OCI-LY1 (cell line): ENCODE results near the gene POU2F1.

Experiments used
- H2AFZ ChIP-seq: fragments of 200-600 bp; sonication (generic), shearing (Covaris generic); 2 replicates; pipeline ENCODE4 v1.6.0; 2014; ENCODE audit warnings: antibody characterized with exemption, mild to moderate bottlenecking, low read length
- H3F3A ChIP-seq: fragments of 200-600 bp; sonication (generic), shearing (Covaris generic); 2 replicates; pipeline ENCODE4 v1.6.0; 2014; ENCODE audit warnings: mild to moderate bottlenecking, antibody characterized with exemption, low read length, moderate library complexity; ENCODE audit not compliant: insufficient read depth
- H3K27ac ChIP-seq: fragments of 200-600 bp; sonication (generic); 2 replicates; pipeline ENCODE4 v1.5.1; 2014; ENCODE audit warnings: low read length, mixed run types, mild to moderate bottlenecking, low read depth; ENCODE audit not compliant: poor library complexity, severe bottlenecking
- H3K27me3 ChIP-seq: fragments of 200-600 bp; sonication (generic); 2 replicates; pipeline ENCODE4 v1.6.0; 2014; ENCODE audit warnings: antibody characterized with exemption, mild to moderate bottlenecking, low read length, moderate library complexity; ENCODE audit not compliant: insufficient read depth
- H3K36me3 ChIP-seq: fragments of 200-600 bp; sonication (generic); 2 replicates; pipeline ENCODE4 v1.6.1; 2014; ENCODE audit warnings: mild to moderate bottlenecking, antibody characterized with exemption, low read length, moderate library complexity, mixed read lengths; ENCODE audit not compliant: insufficient read depth
- H3K4me1 ChIP-seq: fragments of 200-600 bp; sonication (generic); 2 replicates; pipeline ENCODE4 v1.5.1; 2014; ENCODE audit warnings: mild to moderate bottlenecking, low read length, moderate library complexity; ENCODE audit not compliant: insufficient read depth, severe bottlenecking
- H3K4me2 ChIP-seq: fragments of 200-600 bp; sonication (generic), shearing (Covaris generic); 2 replicates; pipeline ENCODE4 v1.6.1; 2014; ENCODE audit warnings: low read length
- H3K4me3 ChIP-seq: fragments of 200-600 bp; sonication (generic); 2 replicates; pipeline ENCODE4 v1.5.1; 2014; ENCODE audit warnings: low read length, low read depth, mild to moderate bottlenecking, mixed read lengths; ENCODE audit not compliant: poor library complexity, severe bottlenecking
- H3K79me2 ChIP-seq: fragments of 200-600 bp; shearing (Covaris generic); 2 replicates; pipeline ENCODE4 v1.6.1; 2016; ENCODE audit warnings: mixed run types, low read length, mixed read lengths; ENCODE audit not compliant: insufficient read depth
- H3K9ac ChIP-seq: fragments of 200-600 bp; sonication (generic), shearing (Covaris generic); 2 replicates; pipeline ENCODE4 v1.6.1; 2014; ENCODE audit warnings: mild to moderate bottlenecking, low read length, mixed read lengths
- H3K9me2 ChIP-seq: fragments of 200-600 bp; sonication (generic), shearing (Covaris generic); 2 replicates; pipeline ENCODE4 v1.6.1; 2014; ENCODE audit warnings: low read depth, mild to moderate bottlenecking, low read length, mixed read lengths
- H3K9me3 ChIP-seq: fragments of 200-600 bp; shearing (Covaris generic); 2 replicates; pipeline ENCODE4 v1.6.1; 2014; ENCODE audit warnings: low read length, mixed read lengths
- H4K20me1 ChIP-seq: fragments of 200-600 bp; sonication (generic), shearing (Covaris generic); 2 replicates; pipeline ENCODE4 v1.6.0; 2016; ENCODE audit warnings: mild to moderate bottlenecking, low read length; ENCODE audit not compliant: insufficient read depth
- EZH2 ChIP-seq: fragments of 200-600 bp; sonication (generic), shearing (Covaris generic); IDR thresholded peaks from 2 replicates; pipeline ENCODE4 v1.8.0; 2017; ENCODE audit warnings: borderline replicate concordance, mixed run types, mild to moderate bottlenecking, antibody characterized with exemption, low read length, moderate library complexity, mixed read lengths
- TF ChIP-seq, protein P1 (sequence below): fragments of 200-600 bp; sonication (generic), shearing (Covaris generic); IDR thresholded peaks from 2 replicates; pipeline ENCODE4 v1.5.1; 2017; ENCODE audit warnings: mild to moderate bottlenecking, antibody characterized with exemption, low read length, moderate library complexity, mixed read lengths

Gene POU2F1

DNA sequence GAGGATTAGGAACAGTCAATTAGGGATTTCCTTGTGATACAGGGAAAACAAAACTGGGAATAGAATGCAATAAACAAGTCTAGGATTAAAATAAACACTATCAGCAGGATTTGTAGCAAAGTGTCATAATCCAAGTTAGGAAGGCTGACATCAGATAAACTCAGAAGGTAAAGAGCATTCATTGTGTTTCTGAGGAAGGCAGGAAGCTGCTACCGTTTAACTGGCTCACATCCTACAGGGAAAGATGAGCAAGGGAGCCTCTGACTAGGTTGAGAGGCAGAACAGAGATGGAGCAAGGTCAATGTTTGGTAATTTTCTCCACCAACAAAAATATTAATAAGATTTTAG lies 124.7 kb downstream of the POU2F1 start:
- no peak overlapping the region for H2AFZ ChIP-seq
- peaks cover 33% of the 10 kb centered on the region for H3K4me1 ChIP-seq
- H3K27me3 ChIP-seq: no peaks in the 10 kb centered on the region
- peaks cover 40% of the 10 kb centered on the region for H3K36me3 ChIP-seq
- no peak overlapping the region for H3K4me2 ChIP-seq
- H3K9me2 ChIP-seq: no peaks in the 10 kb centered on the region
- no peaks in the 10 kb centered on the region; the same call in 1 of the 2 replicates for H3F3A ChIP-seq
- TF ChIP-seq, protein P1, sequence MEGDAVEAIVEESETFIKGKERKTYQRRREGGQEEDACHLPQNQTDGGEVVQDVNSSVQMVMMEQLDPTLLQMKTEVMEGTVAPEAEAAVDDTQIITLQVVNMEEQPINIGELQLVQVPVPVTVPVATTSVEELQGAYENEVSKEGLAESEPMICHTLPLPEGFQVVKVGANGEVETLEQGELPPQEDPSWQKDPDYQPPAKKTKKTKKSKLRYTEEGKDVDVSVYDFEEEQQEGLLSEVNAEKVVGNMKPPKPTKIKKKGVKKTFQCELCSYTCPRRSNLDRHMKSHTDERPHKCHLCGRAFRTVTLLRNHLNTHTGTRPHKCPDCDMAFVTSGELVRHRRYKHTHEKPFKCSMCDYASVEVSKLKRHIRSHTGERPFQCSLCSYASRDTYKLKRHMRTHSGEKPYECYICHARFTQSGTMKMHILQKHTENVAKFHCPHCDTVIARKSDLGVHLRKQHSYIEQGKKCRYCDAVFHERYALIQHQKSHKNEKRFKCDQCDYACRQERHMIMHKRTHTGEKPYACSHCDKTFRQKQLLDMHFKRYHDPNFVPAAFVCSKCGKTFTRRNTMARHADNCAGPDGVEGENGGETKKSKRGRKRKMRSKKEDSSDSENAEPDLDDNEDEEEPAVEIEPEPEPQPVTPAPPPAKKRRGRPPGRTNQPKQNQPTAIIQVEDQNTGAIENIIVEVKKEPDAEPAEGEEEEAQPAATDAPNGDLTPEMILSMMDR: no peak
- no peak for TF ChIP-seq EZH2
- H3K9ac ChIP-seq: no peak overlapping the region
- no peaks in the 10 kb centered on the region for H4K20me1 ChIP-seq
- H3K27ac ChIP-seq: no peak overlapping the region
- H3K9me3 ChIP-seq: no peaks in the 10 kb centered on the region
- H3K79me2 ChIP-seq: peaks cover 79% of the 10 kb centered on the region
- no peak overlapping the region for H3K4me3 ChIP-seq

DNA sequence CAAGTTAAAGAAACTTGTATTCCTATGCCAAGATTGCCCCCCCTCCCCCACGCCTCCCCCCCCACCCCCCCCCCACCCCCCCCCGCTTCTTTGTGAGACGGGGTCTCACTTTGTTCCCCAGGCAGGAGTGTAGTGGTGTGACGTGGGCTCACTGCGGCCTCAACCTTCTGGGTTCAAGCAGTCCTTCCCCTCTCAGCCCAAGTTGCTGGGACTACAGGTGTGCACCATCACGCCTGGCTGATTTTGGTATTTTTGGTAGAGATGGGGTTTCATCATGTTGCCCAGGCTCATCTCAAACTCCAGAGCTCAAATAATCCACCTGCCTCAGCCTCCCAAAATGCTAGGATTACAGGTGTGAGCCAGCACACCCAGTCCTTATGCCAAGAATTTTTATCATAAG lies 136.6 kb downstream of the POU2F1 start:
- H3K9ac ChIP-seq: no peak overlapping the region
- H3K4me1 ChIP-seq: peaks cover 54% of the 10 kb centered on the region
- no peak for TF ChIP-seq EZH2
- TF ChIP-seq, protein P1: no peak
- no peaks in the 10 kb centered on the region for H3F3A ChIP-seq
- H3K79me2 ChIP-seq: peaks cover 85% of the 10 kb centered on the region
- H4K20me1 ChIP-seq: no peaks in the 10 kb centered on the region
- H2AFZ ChIP-seq: no peak overlapping the region
- peak overlapping the region; percentile 38 for H3K27ac ChIP-seq
- H3K4me3 ChIP-seq: no peak overlapping the region
- no peaks in the 10 kb centered on the region for H3K9me2 ChIP-seq
- no peaks in the 10 kb centered on the region for H3K27me3 ChIP-seq
- H3K4me2 ChIP-seq: no peak overlapping the region
- peaks cover 27% of the 10 kb centered on the region for H3K36me3 ChIP-seq
- no peaks in the 10 kb centered on the region for H3K9me3 ChIP-seq

DNA sequence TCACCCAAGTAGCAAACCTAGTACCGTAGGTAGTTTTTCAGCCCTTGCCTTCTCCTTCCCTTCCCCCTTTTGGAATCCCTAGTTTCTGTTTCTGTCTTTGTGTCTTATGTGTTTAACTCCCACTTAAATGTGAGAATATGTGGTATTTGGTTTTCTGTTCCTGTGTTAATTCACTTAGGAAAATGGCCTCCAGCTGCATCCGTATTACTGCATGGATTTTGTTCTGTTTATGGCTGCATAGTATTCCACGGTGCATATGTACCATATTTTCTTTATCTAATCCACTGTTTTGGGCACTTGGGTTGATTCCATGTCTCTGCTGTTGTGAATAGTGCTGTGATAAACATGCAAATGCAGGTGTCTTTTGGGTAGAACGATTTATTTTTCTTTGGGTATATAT lies 138.6 kb downstream of the POU2F1 start:
- H3K9me2 ChIP-seq: no peaks in the 10 kb centered on the region
- H3K9ac ChIP-seq: no peak overlapping the region
- peaks cover 83% of the 10 kb centered on the region for H3K79me2 ChIP-seq
- H3K4me1 ChIP-seq: peaks cover 61% of the 10 kb centered on the region
- no peak overlapping the region for H2AFZ ChIP-seq
- H4K20me1 ChIP-seq: no peaks in the 10 kb centered on the region
- no peaks in the 10 kb centered on the region for H3F3A ChIP-seq
- no peaks in the 10 kb centered on the region for H3K9me3 ChIP-seq
- H3K36me3 ChIP-seq: peaks cover 16% of the 10 kb centered on the region
- no peak overlapping the region for H3K4me3 ChIP-seq
- no peaks in the 10 kb centered on the region for H3K27me3 ChIP-seq
- H3K27ac ChIP-seq: no peak overlapping the region
- no peak overlapping the region for H3K4me2 ChIP-seq
- TF ChIP-seq, protein P1: no peak
- TF ChIP-seq EZH2: no peak
